Inflammatory macrophage (primary cell): Measurements from ENCODE around the gene LRRC4C.

ENCODE experiments used
- DNase-seq, 2 donors: peaks; one replicate each; pipeline ENCODE4 v3.0.0-alpha.2; 2020 to 2022

The LRRC4C gene

DNA sequence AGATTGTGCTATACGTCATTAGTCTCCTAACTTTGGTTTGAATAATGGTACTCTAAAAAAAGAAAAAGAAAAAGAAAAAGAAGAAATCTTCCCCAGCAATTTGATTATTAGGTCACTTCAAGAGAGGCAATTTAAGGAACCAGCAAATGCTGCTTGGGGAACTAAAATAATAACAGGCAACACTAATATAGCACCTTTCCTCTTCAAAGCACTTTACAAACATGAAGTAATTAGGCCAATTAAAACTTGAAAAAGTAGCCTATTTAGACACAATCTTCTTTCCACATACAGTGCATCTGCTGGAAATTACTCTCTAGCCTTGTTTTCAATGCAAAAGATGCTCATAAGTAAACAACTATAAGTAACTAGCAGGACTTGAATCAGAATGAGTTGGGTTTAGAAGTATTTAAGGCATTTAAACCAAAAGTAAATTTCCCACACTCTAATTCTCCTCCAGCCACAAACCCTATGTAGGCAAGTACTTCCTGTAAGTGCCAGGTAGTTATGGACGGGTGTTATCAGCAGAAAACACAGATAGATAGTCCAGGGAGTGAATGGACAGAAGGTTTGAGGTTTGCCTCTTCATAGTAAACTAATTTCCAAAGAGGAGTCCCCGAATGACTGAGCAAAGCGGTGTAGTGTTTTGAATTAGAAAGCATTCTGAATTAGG lies 44.5 kb downstream of the LRRC4C start:
- DNase-seq, result no peak

- DNase-seq, result no peak
Measured at GRCh38 chr11:41413843-41414242, 45.6 kb downstream of the LRRC4C start.

GRCh38 chr11:41405812-41406211 lies 53.6 kb downstream of the LRRC4C start:
- no peak for DNase-seq

- no peak for DNase-seq
Measured at GRCh38 chr11:41404109-41404508, 55.3 kb downstream of the LRRC4C start.

GRCh38 chr11:41403458-41403857 lies 56.0 kb downstream of the LRRC4C start:
- DNase-seq, result no peak

- DNase-seq, result no peak
Measured at GRCh38 chr11:41400819-41401382, 58.6 kb downstream of the LRRC4C start.

DNA sequence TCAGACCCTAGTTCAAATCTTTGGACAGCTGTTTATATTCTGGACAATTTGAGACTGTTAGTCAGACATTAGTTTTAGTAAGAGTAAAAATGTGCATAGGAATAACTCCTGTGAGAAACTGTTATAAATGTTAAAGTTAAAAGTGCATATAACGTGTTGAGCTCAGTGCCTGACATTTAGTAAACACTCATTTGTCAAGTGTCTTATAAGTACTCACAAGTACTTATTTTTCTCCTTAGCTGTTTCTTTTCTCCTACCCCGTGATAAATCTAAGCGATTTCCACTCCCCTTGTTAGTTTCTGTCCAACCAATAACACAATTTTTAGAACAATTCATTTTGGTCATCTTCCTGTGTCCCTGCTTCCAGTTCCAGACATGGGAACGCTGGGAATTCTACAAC lies 59.3 kb downstream of the LRRC4C start:
- DNase-seq, result no peak

- DNase-seq, result no peak
Measured at GRCh38 chr11:41399323-41399722, 60.1 kb downstream of the LRRC4C start.

GRCh38 chr11:41398175-41398574 lies 61.3 kb downstream of the LRRC4C start:
- DNase-seq, result no peak

- no peak for DNase-seq
Measured at GRCh38 chr11:41394521-41395195, 64.8 kb downstream of the LRRC4C start.

GRCh38 chr11:41392596-41392995 lies 66.9 kb downstream of the LRRC4C start:
- no peak for DNase-seq

- no peak for DNase-seq
Measured at GRCh38 chr11:41389623-41390130, 69.8 kb downstream of the LRRC4C start.

GRCh38 chr11:41384329-41384728 lies 75.1 kb downstream of the LRRC4C start:
- DNase-seq, result no peak

GRCh38 chr11:41383768-41384167 lies 75.7 kb downstream of the LRRC4C start:
- DNase-seq, result no peak

GRCh38 chr11:41382927-41383326 lies 76.5 kb downstream of the LRRC4C start:
- DNase-seq, result no peak

DNA sequence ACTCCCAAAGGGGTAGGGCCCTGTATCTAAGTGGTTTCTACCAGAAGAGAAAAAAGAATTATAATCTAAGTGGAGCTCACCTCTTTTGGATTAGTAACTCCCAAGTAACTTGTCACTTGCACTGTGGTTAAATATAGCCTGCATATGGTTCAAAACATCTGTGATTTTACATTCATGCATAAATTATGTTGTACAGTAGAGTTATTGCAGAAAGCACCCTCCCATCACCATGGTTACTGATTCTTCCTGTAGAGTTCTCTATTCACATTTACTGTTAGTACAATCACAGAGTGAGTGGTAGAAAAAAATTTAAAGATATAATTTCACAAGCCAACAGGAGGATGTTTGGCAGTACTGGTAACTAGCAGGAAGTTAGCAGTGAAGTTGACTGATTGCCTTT lies 80.4 kb downstream of the LRRC4C start:
- no peak for DNase-seq

DNA sequence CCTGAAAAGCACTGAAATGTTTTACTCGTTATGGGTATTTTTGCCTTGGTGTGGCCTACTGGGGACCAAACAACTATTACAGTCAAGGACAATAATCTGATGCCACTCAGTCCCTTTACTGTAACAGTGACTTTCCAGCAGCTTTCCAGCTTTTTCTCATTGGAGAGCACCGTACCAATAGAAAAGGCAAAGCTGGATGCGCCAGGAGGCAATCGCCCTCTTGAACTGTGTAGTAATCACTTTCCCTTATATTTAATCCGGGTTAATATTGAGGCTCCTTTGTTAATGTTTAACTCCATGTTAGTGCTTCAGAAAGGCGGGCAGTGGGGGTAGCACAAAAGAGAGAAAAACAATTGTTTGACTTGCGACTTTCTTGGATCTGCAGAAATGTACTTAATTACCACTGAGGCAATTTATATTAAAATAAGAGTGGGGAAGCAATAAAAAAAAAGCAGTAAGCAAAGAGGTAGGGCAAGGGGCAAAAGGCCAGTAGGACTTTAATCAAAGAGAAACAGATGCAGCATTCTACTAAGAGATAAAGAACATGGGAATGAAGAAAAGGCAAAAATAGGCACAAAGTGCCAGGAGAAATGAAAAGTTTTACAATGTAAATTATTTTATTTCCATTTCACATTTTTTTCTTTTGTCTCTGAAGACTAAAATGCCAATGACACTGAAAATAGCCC lies 81.6 kb downstream of the LRRC4C start:
- no peak for DNase-seq

GRCh38 chr11:41351825-41352224 lies 107.6 kb downstream of the LRRC4C start:
- no peak for DNase-seq

DNA sequence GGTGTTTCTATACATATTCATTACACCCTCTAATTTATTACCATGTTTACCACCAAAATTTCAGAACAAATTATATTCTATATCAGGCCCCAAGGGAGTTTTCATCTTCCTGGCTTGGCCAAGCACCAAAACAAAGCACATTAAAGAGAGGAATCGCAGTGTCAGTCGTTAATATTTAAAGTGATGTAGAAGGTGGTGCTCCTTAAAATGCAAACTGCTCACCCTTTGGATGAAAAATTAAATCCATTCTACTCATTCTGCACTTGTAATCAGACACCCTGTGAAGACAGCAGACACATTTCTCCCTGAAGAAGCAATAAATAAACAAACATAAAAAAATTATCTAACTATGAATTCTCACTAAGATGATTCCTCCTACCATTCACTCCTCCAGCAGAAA lies 113.4 kb downstream of the LRRC4C start:
- DNase-seq, result no peak

- DNase-seq, result no peak
Measured at GRCh38 chr11:41334007-41334933, 125.2 kb downstream of the LRRC4C start.

DNA sequence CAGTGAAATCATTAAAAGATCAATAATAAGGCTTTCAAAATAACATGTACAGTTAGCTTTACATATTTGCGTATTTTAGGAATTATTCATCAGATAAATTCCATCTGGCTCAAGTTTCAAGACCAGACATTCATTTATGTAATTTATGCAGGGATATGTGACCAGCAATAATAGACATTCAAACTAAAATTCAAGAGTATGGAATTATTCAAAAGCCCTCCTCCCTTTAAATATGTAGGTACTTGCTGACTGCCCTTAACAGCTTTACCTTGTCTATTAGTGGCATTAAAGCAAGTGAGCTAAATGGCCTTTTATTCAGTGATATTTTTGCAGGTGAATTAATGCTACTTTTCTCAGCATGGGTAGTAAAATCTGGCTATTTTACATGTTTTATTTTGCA lies 126.1 kb downstream of the LRRC4C start:
- no peak for DNase-seq

DNA sequence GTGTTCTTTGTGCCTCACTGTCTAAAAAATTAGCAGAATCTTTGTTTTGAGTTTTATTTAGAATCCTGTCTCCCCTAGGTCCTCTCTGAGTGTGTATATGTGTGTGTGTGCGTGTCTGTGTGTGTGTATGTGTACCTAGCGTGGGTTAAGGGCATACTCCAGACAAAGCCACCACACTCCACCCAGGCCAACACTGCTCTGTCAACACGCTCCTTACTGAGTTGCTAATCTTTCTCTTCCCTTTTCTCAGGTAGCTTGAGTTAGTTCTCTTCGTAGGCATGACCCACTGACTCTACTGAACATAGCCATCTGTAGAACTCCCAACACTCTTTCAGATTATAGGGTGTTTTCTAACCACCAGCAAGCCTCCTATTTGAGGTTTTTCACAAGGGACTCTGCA lies 131.1 kb downstream of the LRRC4C start:
- DNase-seq, result no peak
